ENCODE data around the gene ZNF625.

The ZNF625 gene

GRCh38 chr19:12140545-12141404 is 15.8 kb downstream of the ZNF625 start:
- Histone ChIP-seq H3K9ac (no peak overlapping the region), H2AFZ (ENCODE audit: low read depth) (peak overlapping the region; percentile 81), H4K20me1 (ENCODE audit: insufficient read depth) (no peaks in the 10 kb centered on the region), H3K4me3 (IDR thresholded peaks at IDR 0.05; ENCODE audit: insufficient read depth, low read depth, low read length) (no peak overlapping the region), H3K27ac (no peak overlapping the region), H3K36me3 (ENCODE audit: insufficient read depth) (no peaks in the 10 kb centered on the region), H3K4me2 (peak overlapping the region; percentile 67), H3K4me1 (ENCODE audit: low read depth, poor library complexity, severe bottlenecking) (no peaks in the 10 kb centered on the region), H3K79me2 (ENCODE audit: insufficient read depth, low read depth) (no peaks in the 10 kb centered on the region), H3K27me3 (ENCODE audit: insufficient read depth, low read depth) (no peaks in the 10 kb centered on the region)
- TF ChIP-seq CTCF (conservative IDR thresholded peaks at IDR 0.05; ENCODE audit: low read depth, low read length), result peak; percentile 86

- no peaks in the 10 kb centered on the region for H3K27me3 ChIP-seq (ENCODE audit: insufficient read depth, low read depth)
- no peaks in the 10 kb centered on the region for H3K79me2 ChIP-seq (ENCODE audit: insufficient read depth, low read depth)
- no peak within 1 kb of the TSS for H3K27ac ChIP-seq
- H2AFZ ChIP-seq (ENCODE audit: low read depth), result peak within 1 kb of the TSS; percentile 81
- peak within 1 kb of the TSS; percentile 67 for H3K4me2 ChIP-seq
- H3K36me3 ChIP-seq (ENCODE audit: insufficient read depth), result no peaks in the 10 kb centered on the region
- no peaks in the 10 kb centered on the region for H3K4me1 ChIP-seq (ENCODE audit: low read depth, poor library complexity, severe bottlenecking)
- no peak within 1 kb of the TSS for H3K4me3 ChIP-seq (IDR thresholded peaks at IDR 0.05; ENCODE audit: insufficient read depth, low read depth, low read length)
- H3K9ac ChIP-seq, result peak within 1 kb of the TSS; percentile 29; the same call in 1 of the 2 replicates
- TF ChIP-seq CTCF (conservative IDR thresholded peaks at IDR 0.05; ENCODE audit: low read depth, low read length), result no peak
- H4K20me1 ChIP-seq (ENCODE audit: insufficient read depth), result no peaks in the 10 kb centered on the region
Measured at GRCh38 chr19:12139885-12140544, 16.5 kb downstream of the ZNF625 start, which contains the start of gene ZNF20. Gene ZNF20 (minus strand): TSS chr19:12140350. CDS start chr19:12140182, 168 bp downstream.

GRCh38 chr19:12139269-12139668 is 17.3 kb downstream of the ZNF625 start:
- no peaks in the 10 kb centered on the region for H3K79me2 ChIP-seq (ENCODE audit: insufficient read depth, low read depth)
- H3K36me3 ChIP-seq (ENCODE audit: insufficient read depth), result no peaks in the 10 kb centered on the region
- H3K4me3 ChIP-seq (IDR thresholded peaks at IDR 0.05; ENCODE audit: insufficient read depth, low read depth, low read length), result no peak overlapping the region
- no peak for TF ChIP-seq CTCF (conservative IDR thresholded peaks at IDR 0.05; ENCODE audit: low read depth, low read length)
- H3K27ac ChIP-seq, result no peak overlapping the region
- H2AFZ ChIP-seq (ENCODE audit: low read depth), result no peak overlapping the region
- H3K9ac ChIP-seq, result no peak overlapping the region
- H3K27me3 ChIP-seq (ENCODE audit: insufficient read depth, low read depth), result no peaks in the 10 kb centered on the region
- no peaks in the 10 kb centered on the region for H4K20me1 ChIP-seq (ENCODE audit: insufficient read depth)
- peak overlapping the region; percentile 67; the same call in 1 of the 2 replicates for H3K4me2 ChIP-seq
- no peaks in the 10 kb centered on the region for H3K4me1 ChIP-seq (ENCODE audit: low read depth, poor library complexity, severe bottlenecking)

GRCh38 chr19:12137221-12137940 is 19.2 kb downstream of the ZNF625 start:
- H3K4me3 ChIP-seq (IDR thresholded peaks at IDR 0.05; ENCODE audit: insufficient read depth, low read depth, low read length), result no peak overlapping the region
- no peak for TF ChIP-seq CTCF (conservative IDR thresholded peaks at IDR 0.05; ENCODE audit: low read depth, low read length)
- H3K4me2 ChIP-seq, result no peak overlapping the region
- no peak overlapping the region for H3K9ac ChIP-seq
- H4K20me1 ChIP-seq (ENCODE audit: insufficient read depth), result no peaks in the 10 kb centered on the region
- H3K4me1 ChIP-seq (ENCODE audit: low read depth, poor library complexity, severe bottlenecking), result no peaks in the 10 kb centered on the region
- H3K79me2 ChIP-seq (ENCODE audit: insufficient read depth, low read depth), result no peaks in the 10 kb centered on the region
- H3K27me3 ChIP-seq (ENCODE audit: insufficient read depth, low read depth), result no peaks in the 10 kb centered on the region
- no peak overlapping the region for H3K27ac ChIP-seq
- no peaks in the 10 kb centered on the region for H3K36me3 ChIP-seq (ENCODE audit: insufficient read depth)
- no peak overlapping the region for H2AFZ ChIP-seq (ENCODE audit: low read depth)
